ENCODE results near the gene DHRS7. TPM values are rescaled to one million over a fixed set of nuclear protein-coding genes. Genes with fewer than 3 reads are reported as not detected.
A peak's percentile ranks its signal among the peaks of the same experiment; 100 is the strongest.

Gene DHRS7
- total and polyA plus RNA-seq, 12 donors: 41.3 to 248 (median 158) TPM

DNA sequence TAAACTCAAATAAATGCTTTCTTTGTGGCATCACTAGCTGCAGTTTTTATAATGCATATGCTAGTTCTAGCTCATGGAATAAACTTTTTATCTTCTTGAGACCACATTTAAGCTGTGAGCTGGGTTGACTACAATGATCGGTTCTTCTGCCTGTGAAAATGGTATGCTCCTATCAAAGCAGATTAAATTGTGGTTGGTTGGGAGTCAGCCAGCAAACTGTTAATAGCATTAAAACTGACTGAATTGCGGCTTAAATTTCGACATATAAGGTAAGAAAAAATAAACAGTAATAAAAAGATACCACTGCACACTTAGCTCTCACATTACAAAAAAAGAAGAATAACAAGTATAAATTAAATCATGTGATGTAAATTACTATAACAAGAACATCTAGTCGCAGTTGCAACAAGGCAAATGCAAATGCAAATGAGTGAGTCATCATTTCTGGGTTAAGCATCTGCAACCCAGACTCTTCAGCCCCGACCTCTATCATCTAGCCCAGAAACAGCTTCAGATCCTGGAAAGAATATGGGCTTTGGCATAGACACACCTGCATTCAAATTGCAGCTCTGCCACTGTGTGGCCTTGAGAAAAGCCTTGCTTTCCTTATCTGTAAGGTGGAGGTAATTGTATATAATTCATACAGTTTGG, 19.8 kb upstream of the DHRS7 start:
- H3K4me3 ChIP-seq: no peak overlapping the region

DNA sequence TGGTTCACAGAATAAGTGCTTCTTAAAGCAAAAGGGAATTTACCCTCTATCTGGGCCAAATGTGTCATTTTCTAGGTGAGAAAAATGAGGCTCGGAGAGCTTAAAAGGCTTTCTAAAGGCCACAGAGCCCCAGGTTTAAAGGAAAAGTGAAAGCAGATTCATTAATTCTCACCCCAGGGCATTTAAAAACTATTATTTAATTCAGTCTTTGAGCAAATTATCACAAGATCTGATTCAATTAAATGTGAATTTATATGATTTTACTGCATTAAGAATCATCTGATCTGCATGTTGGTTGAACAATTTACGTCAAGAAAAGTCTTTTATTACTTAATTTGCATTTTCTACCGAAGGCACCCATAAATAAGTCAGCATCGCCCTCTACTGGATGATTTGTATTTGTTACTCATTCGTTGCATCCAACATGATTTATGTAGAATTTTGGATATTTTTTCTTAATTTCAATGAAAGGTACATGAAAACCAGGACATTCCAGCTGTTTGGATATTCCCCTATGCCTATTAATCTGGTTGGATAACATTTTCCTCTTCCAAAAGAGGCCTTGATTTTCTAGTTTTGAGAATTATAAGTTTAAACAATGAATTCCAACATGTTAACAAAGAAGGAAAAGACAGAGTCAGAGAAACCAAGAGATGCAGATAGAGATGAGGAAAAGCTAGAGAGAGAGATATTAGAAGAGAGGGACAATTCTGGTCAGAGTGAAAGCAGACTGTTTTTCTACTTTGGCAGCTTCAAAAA, 19.1 kb upstream of the DHRS7 start:
- Histone ChIP-seq H3K36me3 (replicated peaks in 1 of 2) (no peaks in the 10 kb centered on the region), H3K27me3 (no peaks in the 10 kb centered on the region), H3K4me3 (peak overlapping the region in 2 of 4 donors; percentile 16 to 50), H3K9me3 (replicated peaks in 1 of 3) (peaks cover 0 to 7% (median 0%) of the 10 kb centered on the region in 3 donors), H3K27ac (peak overlapping the region in 1 of 5 donors; percentile 39), H3K4me1 (replicated peaks in 1 of 2) (peaks cover 0 to 7% of the 10 kb centered on the region in 2 donors)
- 0 to 1% (median 0%) methylated on average over 5 of the region's 5 CpGs for WGBS, 4 donors
- intact Hi-C loops (cut with DNase I): loop anchor here in 1 of 2 donors (10.0 kb wide), 1 partner anchor 220 kb away; no protein-coding TSS in a partner anchor
- peak in 3 of 7 donors; percentile 20 to 39 (median 29) for DNase-seq
- no peak for TF ChIP-seq POLR2A (IDR thresholded peaks at IDR 0.05)
- TF ChIP-seq, protein P1, sequence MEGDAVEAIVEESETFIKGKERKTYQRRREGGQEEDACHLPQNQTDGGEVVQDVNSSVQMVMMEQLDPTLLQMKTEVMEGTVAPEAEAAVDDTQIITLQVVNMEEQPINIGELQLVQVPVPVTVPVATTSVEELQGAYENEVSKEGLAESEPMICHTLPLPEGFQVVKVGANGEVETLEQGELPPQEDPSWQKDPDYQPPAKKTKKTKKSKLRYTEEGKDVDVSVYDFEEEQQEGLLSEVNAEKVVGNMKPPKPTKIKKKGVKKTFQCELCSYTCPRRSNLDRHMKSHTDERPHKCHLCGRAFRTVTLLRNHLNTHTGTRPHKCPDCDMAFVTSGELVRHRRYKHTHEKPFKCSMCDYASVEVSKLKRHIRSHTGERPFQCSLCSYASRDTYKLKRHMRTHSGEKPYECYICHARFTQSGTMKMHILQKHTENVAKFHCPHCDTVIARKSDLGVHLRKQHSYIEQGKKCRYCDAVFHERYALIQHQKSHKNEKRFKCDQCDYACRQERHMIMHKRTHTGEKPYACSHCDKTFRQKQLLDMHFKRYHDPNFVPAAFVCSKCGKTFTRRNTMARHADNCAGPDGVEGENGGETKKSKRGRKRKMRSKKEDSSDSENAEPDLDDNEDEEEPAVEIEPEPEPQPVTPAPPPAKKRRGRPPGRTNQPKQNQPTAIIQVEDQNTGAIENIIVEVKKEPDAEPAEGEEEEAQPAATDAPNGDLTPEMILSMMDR (IDR thresholded peaks at IDR 0.05): peak; percentile 65 to 96 (median 86)

More for the DNA sequence above, 19.8 kb upstream of the DHRS7 start:
- Histone ChIP-seq H3K27me3 (no peaks in the 10 kb centered on the region), H3K4me1 (replicated peaks in 1 of 2) (peaks cover 0 to 7% of the 10 kb centered on the region in 2 donors), H3K27ac (no peak overlapping the region), H3K36me3 (replicated peaks in 1 of 2) (no peaks in the 10 kb centered on the region), H3K9me3 (replicated peaks in 1 of 3) (peaks cover 0 to 2% (median 0%) of the 10 kb centered on the region in 3 donors)
- intact Hi-C loops (cut with DNase I): loop anchor here (5.0 to 10.0 kb wide), 3 partner anchors 123 to 220 kb away; no protein-coding TSS in a partner anchor
- TF ChIP-seq POLR2A (IDR thresholded peaks at IDR 0.05): no peak
- TF ChIP-seq, protein P1 (IDR thresholded peaks at IDR 0.05): no peak
- WGBS, 4 donors: 38 to 57% (median 52%) methylated on average over 5 of the region's 5 CpGs
- DNase-seq: no peak

DNA sequence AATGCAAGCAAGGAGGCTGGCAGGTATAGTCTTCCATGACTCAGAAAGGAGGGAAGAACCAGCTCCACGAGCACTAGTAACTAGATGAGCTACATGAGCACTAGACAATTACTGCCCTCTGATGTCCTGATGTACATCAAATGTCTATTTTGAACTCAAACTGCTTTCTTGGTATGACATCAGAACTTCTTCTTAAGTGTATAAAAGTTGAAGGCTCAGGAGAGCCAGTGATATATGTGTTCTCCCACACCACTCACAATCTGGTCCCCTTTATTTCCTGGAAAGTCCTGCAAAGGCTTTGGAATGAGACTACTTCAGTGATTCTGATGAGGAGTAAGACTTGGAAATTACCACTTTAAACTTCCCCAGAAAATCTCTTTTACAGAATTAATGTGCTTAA, 18.5 kb upstream of the DHRS7 start:
- Histone ChIP-seq H3K4me3 (peak overlapping the region in 2 of 4 donors; percentile 16 to 50), H3K36me3 (replicated peaks in 1 of 2) (no peaks in the 10 kb centered on the region), H3K27ac (peak overlapping the region in 1 of 5 donors; percentile 39), H3K4me1 (replicated peaks in 1 of 2) (peaks cover 0 to 7% of the 10 kb centered on the region in 2 donors), H3K9me3 (replicated peaks in 1 of 3) (peaks cover 0 to 7% (median 0%) of the 10 kb centered on the region in 3 donors), H3K27me3 (no peaks in the 10 kb centered on the region)
- DNase-seq: no peak
- TF ChIP-seq, protein P1 (IDR thresholded peaks at IDR 0.05): no peak
- TF ChIP-seq POLR2A (IDR thresholded peaks at IDR 0.05): no peak
- intact Hi-C loops (cut with DNase I): loop anchor here in 1 of 2 donors (10.0 kb wide), 1 partner anchor 219 kb away; no protein-coding TSS in a partner anchor
- WGBS, 4 donors: 6 to 9% (median 9%) methylated on average over 1 of the region's 1 CpG

DNA sequence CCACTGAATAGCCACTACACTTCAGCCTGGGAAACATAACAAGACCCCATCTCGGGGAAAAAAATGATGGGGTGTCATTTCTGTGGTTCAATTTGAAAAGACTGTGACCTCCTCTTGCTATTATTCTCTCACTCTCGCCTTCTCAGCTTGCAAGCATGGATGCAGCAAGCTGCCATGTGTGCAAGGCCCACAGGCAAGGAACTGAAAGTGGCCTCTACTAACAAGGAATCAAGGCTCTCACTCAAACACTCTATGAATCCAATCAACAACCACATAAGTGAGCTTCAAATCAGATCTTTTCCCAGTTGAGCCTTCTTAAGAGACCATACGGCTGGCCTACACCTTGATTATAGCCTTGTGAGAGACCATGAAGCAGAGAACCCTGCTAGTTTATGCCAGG, 17.9 kb upstream of the DHRS7 start:
- no peak for DNase-seq
- Histone ChIP-seq H3K36me3 (replicated peaks in 1 of 2) (no peaks in the 10 kb centered on the region), H3K27ac (no peak overlapping the region), H3K4me1 (replicated peaks in 1 of 2) (peaks cover 0 to 7% of the 10 kb centered on the region in 2 donors), H3K9me3 (replicated peaks in 1 of 3) (peaks cover 0 to 7% (median 0%) of the 10 kb centered on the region in 3 donors), H3K4me3 (no peak overlapping the region), H3K27me3 (no peaks in the 10 kb centered on the region)
- WGBS, 4 donors: 79 to 95% (median 88%) methylated on average over 3 of the region's 3 CpGs
- TF ChIP-seq, protein P1 (IDR thresholded peaks at IDR 0.05): no peak
- TF ChIP-seq POLR2A (IDR thresholded peaks at IDR 0.05): no peak
- intact Hi-C loops (cut with DNase I): loop anchor here in 1 of 2 donors (10.0 kb wide), 1 partner anchor 218 kb away; no protein-coding TSS in a partner anchor
